A673 (cell line): ENCODE data around the gene SMIM1. TPM values are rescaled to one million over a fixed set of nuclear protein-coding genes. Genes with fewer than 3 reads are reported as not detected.

ENCODE experiments used
- BruUV-seq: library from RNA; stranded (reverse); fragments of 400-500 nt; replicated peaks from 2 replicates; lab custom pipeline; 2021; lab: Mats Ljungman, UMichigan
- CTCF ChIA-PET: fragments of 300-600 bp; sonication (Branson Sonifier 250); formaldehyde crosslinking; loops from one replicate; lab custom pipeline; 2022; ENCODE audit warnings: antibody characterized with exemption; lab: Charles Lee
- POLR2A ChIA-PET: fragments of 300-600 bp; sonication (Branson Sonifier 250); formaldehyde crosslinking; loops from one replicate; lab custom pipeline; 2022; ENCODE audit warnings: antibody characterized with exemption; ENCODE audit not compliant: low non-redundant PET; lab: Charles Lee
- DNase-seq: peaks from one replicate; pipeline ENCODE4 v3.0.0-alpha.2; 2015; ENCODE audit warnings: low spot score
- H3K27ac ChIP-seq: fragments of 200-600 bp; sonication (generic); 2 replicates; pipeline ENCODE4 v1.5.1; 2016; ENCODE audit warnings: mixed run types, low read depth, mild to moderate bottlenecking, mixed read lengths, antibody characterized with exemption, low read length; ENCODE audit not compliant: poor library complexity, severe bottlenecking
- H3K27me3 ChIP-seq: fragments of 200-600 bp; sonication (generic); replicated peaks from 2 replicates; pipeline ENCODE4 v1.6.1; 2017; ENCODE audit warnings: mixed run types, low read depth, mild to moderate bottlenecking, mixed read lengths, antibody characterized with exemption, low read length; ENCODE audit not compliant: insufficient read depth, poor library complexity
- H3K36me3 ChIP-seq: fragments of 200-600 bp; sonication (generic); 2 replicates; pipeline ENCODE4 v1.6.1; 2016; ENCODE audit warnings: mixed run types, mild to moderate bottlenecking, mixed read lengths, antibody characterized with exemption, low read length; ENCODE audit not compliant: insufficient read depth, poor library complexity, severe bottlenecking
- H3K4me1 ChIP-seq: fragments of 200-600 bp; sonication (generic); 2 replicates; pipeline ENCODE4 v1.6.1; 2017; ENCODE audit warnings: mixed run types, mild to moderate bottlenecking, mixed read lengths, antibody characterized with exemption, low read length; ENCODE audit not compliant: insufficient read depth, poor library complexity, severe bottlenecking
- H3K4me3 ChIP-seq: fragments of 200-600 bp; sonication (generic); 2 replicates; pipeline ENCODE4 v1.5.1; 2016; ENCODE audit warnings: low read depth, mixed run types, mild to moderate bottlenecking, mixed read lengths, low read length; ENCODE audit not compliant: poor library complexity, severe bottlenecking
- H3K9me3 ChIP-seq: fragments of 200-600 bp; sonication (generic); 2 replicates; pipeline ENCODE4 v1.6.1; 2016; ENCODE audit warnings: mixed run types, low read depth, mild to moderate bottlenecking, mixed read lengths, antibody characterized with exemption, low read length; ENCODE audit not compliant: poor library complexity, severe bottlenecking
- CTCF ChIP-seq: fragments of 300-800, 200-600 bp; sonication (generic); conservative IDR thresholded peaks from 2 replicates; pipeline ENCODE4 v1.5.1; 2017; ENCODE audit warnings: low read depth, mild to moderate bottlenecking, antibody characterized with exemption, low read length, moderate library complexity, mixed read lengths
- EZH2 ChIP-seq: fragments of 200-600 bp; sonication (generic); IDR thresholded peaks from 2 replicates; pipeline ENCODE4 v1.6.1; 2017; ENCODE audit warnings: borderline replicate concordance, low read depth, mild to moderate bottlenecking, mixed read lengths, antibody characterized with exemption, low read length; ENCODE audit not compliant: poor library complexity, severe bottlenecking
- intact Hi-C: fragments of 100-400 bp; cut with micrococcal nuclease; formaldehyde crosslinking; loops from one replicate; pipeline ENCODE4 v1.10.0; 2022; ENCODE audit not compliant: unreplicated experiment
- total RNA-seq: library from RNA; stranded (reverse); gene quantifications from 2 replicates; pipeline ENCODE4 v1.2.3, GENCODE V29; 2021

Gene SMIM1
- total RNA-seq, 1 experiment from 2014 or later, result 1.5 TPM

- Histone ChIP-seq H3K9me3 (no peaks in the 10 kb centered on the region), H3K36me3 (peaks cover 14% of the 10 kb centered on the region), H3K4me3 (no peak overlapping the region), H3K27ac (no peak overlapping the region), H3K27me3 (no peaks in the 10 kb centered on the region), H3K4me1 (peaks cover 6% of the 10 kb centered on the region)
- TF ChIP-seq CTCF, result no peak
- TF ChIP-seq EZH2, result no peak
- DNase-seq, result no peak
- intact Hi-C loops, result no loop called here
- no TSS peak for BruUV-seq
- ChIA-PET POLR2A (no interaction called here), CTCF (no interaction called here)
Measured at GRCh38 chr1:3741566-3742438, 30.7 kb upstream of the SMIM1 start.

- POLR2A ChIA-PET, result no interaction called here
- CTCF ChIA-PET, result no interaction called here
- TF ChIP-seq EZH2 (no peak), CTCF (no peak)
- no peak for DNase-seq
- intact Hi-C loops, result no loop called here
- peaks cover 8% of the 10 kb centered on the region for H3K4me1 ChIP-seq
- BruUV-seq, result no TSS peak
- H3K36me3 ChIP-seq, result peaks cover 14% of the 10 kb centered on the region
- H3K4me3 ChIP-seq, result no peak overlapping the region
- H3K9me3 ChIP-seq, result no peaks in the 10 kb centered on the region
- H3K27me3 ChIP-seq, result no peaks in the 10 kb centered on the region
- H3K27ac ChIP-seq, result no peak overlapping the region
Measured at GRCh38 chr1:3742439-3743298, 29.9 kb upstream of the SMIM1 start.

- Histone ChIP-seq H3K4me3 (no peak overlapping the region), H3K4me1 (peaks cover 11% of the 10 kb centered on the region), H3K27ac (no peak overlapping the region), H3K27me3 (no peaks in the 10 kb centered on the region), H3K9me3 (no peaks in the 10 kb centered on the region), H3K36me3 (peaks cover 10% of the 10 kb centered on the region)
- BruUV-seq, result no TSS peak
- intact Hi-C loops, result no loop called here
- ChIA-PET CTCF (no interaction called here), POLR2A (no interaction called here)
- no peak for DNase-seq
- no peak for TF ChIP-seq EZH2
- no peak for TF ChIP-seq CTCF
Measured at GRCh38 chr1:3743421-3743820, 29.1 kb upstream of the SMIM1 start.
